H9 (cell line): ENCODE results near the gene CCDC28A. TPM values are rescaled to one million over a fixed set of nuclear protein-coding genes. Genes with fewer than 3 reads are reported as not detected.

Source experiments
- DNase-seq: peaks from one replicate; pipeline ENCODE4 v3.0.0-alpha.2; 2017
- H2AFZ ChIP-seq: one replicate; pipeline ENCODE4 v1.6.1; 2013; ENCODE audit warnings: mild to moderate bottlenecking, low read length, control low read depth, moderate library complexity
- H2AK5ac ChIP-seq: 2 replicates; pipeline ENCODE4 v1.6.1; 2013; ENCODE audit warnings: low read length, control low read depth, mixed read lengths; ENCODE audit not compliant: insufficient read length
- H2BK120ac ChIP-seq: one replicate; pipeline ENCODE4 v1.6.1; 2013; ENCODE audit warnings: low read depth, mild to moderate bottlenecking, low read length, control low read depth, inconsistent platforms; ENCODE audit not compliant: poor library complexity, severe bottlenecking
- H2BK12ac ChIP-seq: 2 replicates; pipeline ENCODE4 v1.6.1; 2013; ENCODE audit warnings: low read length, control low read depth, mixed read lengths, low read depth; ENCODE audit not compliant: insufficient read length
- H2BK15ac ChIP-seq: 2 replicates; pipeline ENCODE4 v1.6.1; 2013; ENCODE audit warnings: low read depth, low read length, control low read depth
- H2BK20ac ChIP-seq: one replicate; pipeline ENCODE4 v1.6.1; 2013; ENCODE audit warnings: low read depth, mild to moderate bottlenecking, low read length, control low read depth, inconsistent platforms; ENCODE audit not compliant: poor library complexity, severe bottlenecking
- H2BK5ac ChIP-seq: 2 replicates; pipeline ENCODE4 v1.6.1; 2013; ENCODE audit warnings: low read length, control low read depth, mixed read lengths; ENCODE audit not compliant: insufficient read length
- H3K14ac ChIP-seq: 2 replicates; pipeline ENCODE4 v1.6.1; 2013; ENCODE audit warnings: low read length, control low read depth; ENCODE audit not compliant: insufficient read depth
- H3K18ac ChIP-seq: 2 replicates; pipeline ENCODE4 v1.6.1; 2013; ENCODE audit warnings: low read depth, mild to moderate bottlenecking, mixed read lengths, low read length, control low read depth; ENCODE audit not compliant: insufficient read length
- H3K23ac ChIP-seq: 2 replicates; pipeline ENCODE4 v1.6.1; 2013; ENCODE audit warnings: low read length, control low read depth, mixed read lengths, low read depth; ENCODE audit not compliant: insufficient read length
- H3K23me2 ChIP-seq: 2 replicates; pipeline ENCODE4 v1.6.1; 2013; ENCODE audit warnings: low read depth, mild to moderate bottlenecking, mixed read lengths, low read length, control low read depth; ENCODE audit not compliant: insufficient read length, poor library complexity, severe bottlenecking
- H3K27ac ChIP-seq: 2 replicates; pipeline ENCODE4 v1.5.1; 2013; ENCODE audit warnings: low read length, control low read depth, mixed read lengths, low read depth; ENCODE audit not compliant: insufficient read length
- H3K27me3 ChIP-seq: 2 replicates; pipeline ENCODE4 v1.6.1; 2013; ENCODE audit warnings: low read length, control low read depth, inconsistent platforms; ENCODE audit not compliant: insufficient read depth
- H3K4ac ChIP-seq: 2 replicates; pipeline ENCODE4 v1.6.1; 2013; ENCODE audit warnings: low read depth, mild to moderate bottlenecking, control low read depth, inconsistent platforms, low read length, moderate library complexity
- H3K4me1 ChIP-seq: 2 replicates; pipeline ENCODE4 v1.6.1; 2013; ENCODE audit warnings: low read length, control low read depth, inconsistent platforms; ENCODE audit not compliant: insufficient read depth
- H3K4me2 ChIP-seq: 2 replicates; pipeline ENCODE4 v1.6.1; 2013; ENCODE audit warnings: low read length, control low read depth, mixed read lengths; ENCODE audit not compliant: insufficient read length, insufficient read depth
- H3K56ac ChIP-seq: 2 replicates; pipeline ENCODE4 v1.6.1; 2013; ENCODE audit warnings: low read depth, mild to moderate bottlenecking, mixed read lengths, low read length, control low read depth; ENCODE audit not compliant: insufficient read length
- H3K79me1 ChIP-seq: 2 replicates; pipeline ENCODE4 v1.6.1; 2013; ENCODE audit warnings: low read depth, mild to moderate bottlenecking, moderate library complexity, low read length, control low read depth, inconsistent platforms; ENCODE audit not compliant: insufficient read depth, poor library complexity, severe bottlenecking
- H3K79me2 ChIP-seq: 2 replicates; pipeline ENCODE4 v1.6.1; 2013; ENCODE audit warnings: low read length, control low read depth, inconsistent platforms; ENCODE audit not compliant: insufficient read depth
- H3K9ac ChIP-seq: 2 replicates; pipeline ENCODE4 v1.6.1; 2013; ENCODE audit warnings: low read length, control low read depth, mixed read lengths; ENCODE audit not compliant: insufficient read length; ENCODE audit errors: extremely low read depth
- H3K9me3 ChIP-seq: one replicate; pipeline ENCODE4 v1.6.1; 2013; ENCODE audit warnings: low read depth, low read length, inconsistent platforms; ENCODE audit not compliant: control insufficient read depth
- H3T11ph ChIP-seq: one replicate; pipeline ENCODE4 v1.6.1; 2013; ENCODE audit warnings: mild to moderate bottlenecking, low read length, control low read depth, inconsistent platforms
- H4K20me1 ChIP-seq: one replicate; pipeline ENCODE4 v1.6.1; 2013; ENCODE audit not compliant: control insufficient read depth, insufficient read length, insufficient read depth
- H4K5ac ChIP-seq: 2 replicates; pipeline ENCODE4 v1.6.1; 2013; ENCODE audit warnings: low read depth, mild to moderate bottlenecking, mixed read lengths, low read length, control low read depth; ENCODE audit not compliant: insufficient read length
- H4K8ac ChIP-seq: replicated peaks from 2 replicates; pipeline ENCODE4 v1.6.1; 2013; ENCODE audit warnings: low read length, control low read depth, mixed read lengths, low read depth; ENCODE audit not compliant: insufficient read length
- H4K91ac ChIP-seq: 2 replicates; pipeline ENCODE4 v1.6.1; 2013; ENCODE audit warnings: low read depth, mild to moderate bottlenecking, moderate library complexity, mixed read lengths, low read length, control low read depth; ENCODE audit not compliant: insufficient read length
- H3K27ac Mint-ChIP-seq, 3 experiments: 2 replicates in 2 of 3; 3 replicates in 1 of 3; pipeline ENCODE4 v1.8.0; 2020 to 2021; ENCODE audit warnings: mixed read lengths in 3 of 3, mild to moderate bottlenecking in 1 of 3, moderate library complexity in 1 of 3
- H3K27me3 Mint-ChIP-seq: 2 replicates; pipeline ENCODE4 v1.8.0; 2021; ENCODE audit warnings: low read depth, mild to moderate bottlenecking, moderate library complexity, mixed read lengths
- H3K36me3 Mint-ChIP-seq, 3 experiments: 2 replicates in 2 of 3; 3 replicates in 1 of 3; pipeline ENCODE4 v1.8.0; 2020 to 2021; ENCODE audit warnings: low read depth in 3 of 3, mixed read lengths in 3 of 3; ENCODE audit not compliant: insufficient read depth in 1 of 3
- H3K4me1 Mint-ChIP-seq, 2 experiments: 2 replicates each; pipeline ENCODE4 v1.8.0; 2020; ENCODE audit warnings: mixed read lengths in 2 of 2
- H3K4me3 Mint-ChIP-seq, 2 experiments: 2 replicates in 1 of 2; 3 replicates in 1 of 2; pipeline ENCODE4 v1.8.0; 2020 to 2021; ENCODE audit warnings: mild to moderate bottlenecking in 2 of 2, mixed read lengths in 2 of 2, moderate library complexity in 1 of 2
- H3K9me3 Mint-ChIP-seq, 2 experiments: 2 replicates in 1 of 2; 3 replicates in 1 of 2; pipeline ENCODE4 v1.8.0; 2020; ENCODE audit warnings: mild to moderate bottlenecking in 2 of 2, mixed read lengths in 2 of 2, moderate library complexity in 1 of 2
- CTCF ChIP-seq: fragments of 200-600 bp; sonication (generic); conservative IDR thresholded peaks from 3 replicates; pipeline ENCODE4 v1.8.0; 2021; ENCODE audit warnings: antibody characterized with exemption, mild to moderate bottlenecking
- WGBS: extraction: QIAGEN DNeasy Blood & Tissue Kit; methylation state at CpG from one replicate; pipeline ENCODE4 v1.1.7; 2013; ENCODE audit warnings: missing lambda C conversion rate, low lambda C conversion rate, mixed read lengths; ENCODE audit not compliant: insufficient read length; ENCODE audit errors: extremely low coverage; 5-methylcytosine and 5-hydroxymethylcytosine counted together
- total RNA-seq: library from RNA; stranded (reverse); gene quantifications from 2 replicates; pipeline ENCODE4 v1.2.1, GENCODE V29; 2021

The CCDC28A gene
- total RNA-seq, 1 experiment from 2014 or later = 12.9 TPM

- no peak overlapping the region for H3K27ac ChIP-seq
- H3K23ac ChIP-seq = no peak overlapping the region
- H3K4me2 ChIP-seq = no peak overlapping the region
- H3K9me3 Mint-ChIP-seq = no peaks in the 10 kb centered on the region
- H3K14ac ChIP-seq = no peak overlapping the region
- H2AFZ ChIP-seq = no peak overlapping the region
- H2BK20ac ChIP-seq = no peak overlapping the region
- no peaks in the 10 kb centered on the region for H3K79me1 ChIP-seq
- H3K56ac ChIP-seq = no peak overlapping the region
- H2AK5ac ChIP-seq = no peak overlapping the region
- H3K36me3 Mint-ChIP-seq = no peaks in the 10 kb centered on the region; a peak in 1 of 7 replicates
- no peak overlapping the region for H2BK15ac ChIP-seq
- H3K79me2 ChIP-seq = no peaks in the 10 kb centered on the region
- no peak overlapping the region for H2BK120ac ChIP-seq
- no peak overlapping the region for H3K4ac ChIP-seq
- H3K4me1 ChIP-seq = no peaks in the 10 kb centered on the region
- H2BK12ac ChIP-seq = no peak overlapping the region
- H3K4me1 Mint-ChIP-seq = no peaks in the 10 kb centered on the region
- H2BK5ac ChIP-seq = no peak overlapping the region
- no peak for TF ChIP-seq CTCF
- H3T11ph ChIP-seq = no peak overlapping the region
- H3K23me2 ChIP-seq = no peaks in the 10 kb centered on the region
- no CpG with 5 or more reads among the region's 3 CpGs for WGBS
- no peaks in the 10 kb centered on the region for H3K27me3 ChIP-seq
- no peak overlapping the region for H4K5ac ChIP-seq
- H3K27me3 Mint-ChIP-seq = no peaks in the 10 kb centered on the region
- H3K9me3 ChIP-seq = no peaks in the 10 kb centered on the region
- no peaks in the 10 kb centered on the region for H4K20me1 ChIP-seq
- no peak overlapping the region for H3K4me3 Mint-ChIP-seq
- no peak for DNase-seq
- H3K9ac ChIP-seq = no peak overlapping the region
- no peak overlapping the region for H4K91ac ChIP-seq
- H4K8ac ChIP-seq = no peak overlapping the region
- H3K18ac ChIP-seq = no peak overlapping the region
- no peak overlapping the region for H3K27ac Mint-ChIP-seq
Measured at GRCh38 chr6:138785980-138786379, 12.4 kb downstream of the CCDC28A start.
